ENCODE data around the gene OTULIN.

GRCh38 chr5:14741131-14741530 is 76.6 kb downstream of the OTULIN start:
- TF ChIP-seq CTCF (IDR thresholded peaks at IDR 0.05) = no peak
- TF ChIP-seq POLR2A (IDR thresholded peaks at IDR 0.05) = no peak
